HG03565 (cell line): Measurements from ENCODE around the gene NCKAP5L.

Experiments
- ATAC-seq: cut with Tn5 transposase; IDR thresholded peaks from one replicate; pipeline ENCODE4 v1.9.1; 2021; ENCODE audit warnings: mild to moderate bottlenecking, moderate library complexity; ENCODE audit not compliant: unreplicated experiment

Gene NCKAP5L

DNA sequence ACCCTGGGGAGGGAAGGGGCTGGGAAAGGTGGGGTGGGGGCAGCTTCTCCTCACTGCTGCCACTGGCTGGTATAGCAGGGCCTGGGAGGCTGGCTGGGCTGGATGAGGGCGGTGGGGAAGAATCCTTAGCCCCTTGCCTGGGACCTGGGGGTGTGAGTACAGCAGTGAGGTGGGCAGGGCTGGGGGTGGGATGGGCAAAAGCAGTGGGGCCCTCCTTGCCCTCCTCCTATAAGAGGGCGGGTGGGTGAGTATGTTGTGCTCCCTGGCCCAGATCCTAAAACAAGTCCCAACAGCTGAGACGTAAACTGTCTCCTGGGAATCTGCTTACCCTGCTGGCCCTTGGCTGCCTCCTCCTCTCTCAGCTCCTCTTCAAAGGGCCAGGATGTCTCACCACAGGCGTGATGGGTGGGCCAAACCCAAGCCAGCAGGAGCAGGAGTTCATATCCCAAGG, 2.2 kb downstream of the NCKAP5L start:
- ATAC-seq = no peak

DNA sequence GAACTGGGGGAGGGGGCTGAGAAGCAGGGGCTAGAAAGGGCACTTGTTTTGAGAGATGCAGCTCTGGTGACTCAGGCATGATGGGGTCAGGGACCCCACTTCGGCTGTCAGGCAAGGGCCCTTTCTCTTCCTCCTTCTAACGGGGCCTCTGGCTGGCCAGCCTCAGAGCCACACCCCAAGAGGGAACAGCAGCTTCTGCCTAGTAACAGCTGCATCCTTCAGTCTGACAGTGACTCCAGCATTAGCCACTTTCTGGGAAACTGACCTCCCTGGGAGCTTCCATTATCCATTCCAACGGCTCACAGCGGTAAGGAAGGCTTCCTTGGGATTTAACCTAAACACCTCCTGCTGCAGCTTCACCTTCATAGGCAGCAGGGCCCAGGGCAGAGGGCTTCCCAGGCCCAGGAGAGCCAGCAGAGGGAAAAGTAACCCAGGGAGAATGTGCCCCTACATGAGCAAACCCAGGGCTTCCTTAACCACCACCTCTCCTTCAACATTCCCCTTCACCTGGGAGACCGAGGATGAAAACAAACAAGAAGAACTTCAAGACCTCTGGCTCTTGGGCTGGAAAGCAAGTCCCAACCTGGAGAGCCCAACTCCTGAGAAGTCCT, 2.7 kb downstream of the NCKAP5L start:
- ATAC-seq = no peak

DNA sequence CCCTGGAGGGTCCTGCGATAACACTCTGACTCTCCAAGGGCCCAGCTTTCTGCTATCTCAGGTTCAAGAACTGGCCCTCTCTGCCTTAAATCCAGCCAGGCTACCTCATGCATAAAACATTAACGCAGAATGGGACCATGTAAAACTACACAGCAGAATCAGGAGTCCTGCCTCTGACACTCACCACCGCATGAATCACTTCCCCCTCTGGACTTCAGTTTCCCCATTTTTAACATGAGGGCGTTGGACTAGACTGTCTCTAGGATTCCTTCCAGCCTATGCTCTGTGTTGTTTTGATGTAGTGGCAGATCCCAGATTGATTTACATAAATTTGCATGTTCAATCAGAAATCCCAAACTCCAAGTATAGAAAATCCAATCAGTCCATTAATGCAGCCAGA, 3.3 kb downstream of the NCKAP5L start:
- no peak for ATAC-seq

DNA sequence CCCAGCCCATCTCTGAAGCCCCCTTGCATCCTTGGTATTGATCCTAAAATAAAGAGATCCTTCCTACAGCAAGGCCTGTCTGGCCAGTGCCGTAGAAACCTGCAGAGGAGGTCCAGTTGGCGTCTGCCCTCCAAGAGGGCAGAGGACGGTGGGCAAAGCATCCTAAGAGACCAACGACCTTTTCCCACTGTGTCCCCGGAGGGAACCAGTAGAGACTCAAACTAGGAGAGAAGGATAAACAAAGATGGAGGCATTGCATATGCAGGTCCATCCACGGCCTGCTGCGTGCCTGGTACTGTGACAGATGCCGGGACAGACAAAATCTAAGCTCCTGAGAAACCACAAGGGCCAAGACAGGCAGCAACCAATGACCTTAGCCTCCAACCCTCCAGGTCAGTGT, 3.8 kb downstream of the NCKAP5L start:
- ATAC-seq = no peak

DNA sequence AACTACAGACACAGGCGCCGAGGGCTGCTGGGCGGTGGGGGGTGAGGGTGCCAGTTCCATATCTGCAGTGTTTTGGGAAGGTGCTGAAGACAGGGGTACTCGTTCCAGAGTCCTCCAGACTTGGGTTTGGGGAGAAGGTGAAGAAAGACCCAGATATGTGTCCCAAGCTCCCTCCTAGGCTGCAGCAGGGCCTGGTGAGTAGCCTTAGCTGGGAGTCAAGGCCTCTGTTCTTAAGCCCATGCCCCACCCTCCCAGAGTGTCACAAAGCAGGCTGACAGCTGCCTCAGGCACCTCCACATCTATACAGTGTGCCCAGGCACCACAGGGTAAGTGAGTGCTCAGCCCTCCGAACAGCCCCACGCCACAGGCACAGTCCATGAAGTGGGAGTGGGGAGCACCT, 4.3 kb downstream of the NCKAP5L start:
- no peak for ATAC-seq

DNA sequence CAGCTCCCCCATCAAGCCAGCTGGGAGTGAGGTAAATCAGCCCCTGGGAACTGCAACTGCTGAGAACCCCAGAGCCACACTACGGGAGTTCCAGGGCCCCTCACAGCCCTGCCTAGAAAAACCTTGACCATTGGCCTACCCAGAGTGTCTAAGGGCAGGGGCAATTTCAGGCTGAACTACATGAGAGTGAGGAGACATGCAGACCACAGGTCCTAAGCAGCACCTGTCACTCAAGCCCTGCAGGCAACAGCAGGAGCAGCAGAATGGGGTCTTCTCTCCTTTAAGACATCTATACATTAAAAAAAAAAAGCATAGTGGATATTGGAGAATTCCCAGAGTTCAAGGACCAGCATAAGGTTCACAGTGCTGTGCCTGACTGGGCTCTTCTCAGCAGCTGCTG, 4.9 kb downstream of the NCKAP5L start:
- no peak for ATAC-seq

DNA sequence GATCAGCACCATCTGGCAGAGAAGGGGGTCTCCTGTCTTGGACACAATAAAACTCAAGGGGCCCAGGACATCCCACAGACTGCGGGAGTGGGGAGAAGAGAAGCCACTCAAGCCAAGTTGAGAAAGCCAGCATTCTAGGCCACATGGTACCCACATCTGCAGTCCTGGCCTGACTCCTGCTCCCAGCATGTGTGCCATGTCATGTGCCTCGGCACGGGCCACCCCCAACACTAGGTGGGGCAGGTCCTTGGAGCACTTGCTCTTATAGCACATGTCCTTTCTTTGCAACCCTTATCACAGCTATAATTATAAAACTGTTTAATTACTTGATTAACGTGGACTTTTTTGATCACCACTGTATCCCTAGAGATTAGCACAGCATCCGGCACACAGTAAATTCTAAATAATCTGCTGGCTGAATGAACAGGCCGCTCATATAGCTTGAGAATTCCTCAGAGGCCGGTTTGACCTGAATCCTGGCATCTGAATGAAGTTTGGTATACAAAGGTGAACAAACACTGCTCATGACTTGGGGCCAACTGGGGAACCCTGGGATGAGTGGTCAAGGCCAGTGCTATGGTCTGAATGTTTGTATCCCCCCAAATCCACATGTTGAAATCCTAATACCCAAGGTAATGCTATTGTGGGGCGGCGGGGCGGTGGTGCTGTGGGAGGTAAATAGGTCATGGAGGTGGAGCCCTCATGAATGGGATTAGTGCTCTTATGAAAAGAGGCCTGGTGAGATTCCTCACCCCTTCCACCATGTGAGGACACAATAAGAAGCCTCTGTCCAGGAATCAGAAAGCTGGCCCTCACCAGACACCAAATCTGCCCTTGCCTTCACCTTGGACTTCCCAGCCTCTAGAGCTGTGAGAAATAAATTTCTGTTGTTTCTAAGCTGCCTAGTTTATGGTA, 6.6 kb downstream of the NCKAP5L start:
- no peak for ATAC-seq

DNA sequence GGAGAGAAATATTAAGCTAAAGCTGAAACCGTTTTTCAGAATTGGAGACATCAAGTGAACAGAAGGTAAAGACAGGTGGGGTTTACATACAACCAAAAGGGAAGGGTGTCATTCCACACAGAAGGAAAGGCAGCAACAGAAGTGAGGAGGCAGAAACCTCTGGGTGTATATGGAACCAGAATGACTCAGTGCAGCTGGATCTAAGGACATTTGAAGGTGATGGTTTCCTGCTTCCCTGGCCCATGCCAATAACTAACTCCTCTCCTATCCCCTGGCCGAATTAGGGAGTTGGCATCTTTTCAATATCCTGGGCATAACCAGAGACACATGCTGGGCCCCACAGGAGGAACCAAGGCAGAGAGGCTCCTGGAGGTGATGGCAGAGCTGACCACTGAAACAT, 8.4 kb downstream of the NCKAP5L start:
- no peak for ATAC-seq

DNA sequence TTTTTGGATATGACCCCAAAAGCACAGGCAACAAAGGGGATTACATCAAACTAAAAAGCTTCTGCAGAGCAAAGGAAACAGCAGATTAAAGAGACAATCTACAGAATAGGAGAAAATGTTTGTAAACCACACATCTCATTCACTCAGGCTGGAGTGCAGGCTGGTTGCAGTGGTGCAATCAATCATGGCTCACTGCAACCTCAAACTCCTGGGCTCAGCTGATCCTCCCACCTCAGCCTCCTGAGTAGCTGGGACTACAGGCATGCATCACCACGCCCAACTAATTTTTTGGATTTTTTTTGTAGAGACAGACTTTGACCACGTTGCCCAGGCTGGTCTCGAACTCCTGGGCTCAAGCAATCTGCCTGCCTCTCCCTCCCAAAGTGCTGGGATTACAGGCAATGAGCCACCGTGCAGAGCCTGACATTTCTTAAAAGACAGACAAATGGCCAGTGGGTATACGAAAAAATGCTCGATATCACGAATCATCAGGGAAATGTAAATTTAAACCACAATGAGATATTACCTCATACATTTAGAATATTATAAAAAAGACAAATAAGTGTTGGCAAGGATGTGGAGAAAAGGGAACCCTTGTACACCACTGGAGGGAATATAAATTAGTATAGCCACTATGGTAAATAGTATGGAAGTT, 9.8 kb downstream of the NCKAP5L start:
- ATAC-seq = no peak

DNA sequence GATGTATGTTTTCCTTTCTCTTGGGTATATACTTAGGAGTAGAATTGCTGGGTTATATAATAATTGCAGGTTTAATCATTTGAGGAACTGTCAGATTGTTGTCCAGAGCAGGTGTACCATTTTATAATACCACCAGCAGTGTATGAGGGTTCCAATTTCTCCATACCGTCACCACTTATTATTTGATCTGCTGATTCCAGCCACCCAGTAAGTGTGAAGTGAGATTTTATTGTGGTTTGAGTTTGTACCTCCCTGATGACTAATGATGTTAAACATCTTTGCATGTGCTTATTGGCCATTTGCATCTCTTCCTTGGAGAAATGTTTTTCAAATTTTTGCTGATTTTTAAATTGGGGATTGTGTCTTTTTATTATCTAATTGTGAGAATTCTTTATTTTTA, 15.1 kb downstream of the NCKAP5L start:
- no peak for ATAC-seq

DNA sequence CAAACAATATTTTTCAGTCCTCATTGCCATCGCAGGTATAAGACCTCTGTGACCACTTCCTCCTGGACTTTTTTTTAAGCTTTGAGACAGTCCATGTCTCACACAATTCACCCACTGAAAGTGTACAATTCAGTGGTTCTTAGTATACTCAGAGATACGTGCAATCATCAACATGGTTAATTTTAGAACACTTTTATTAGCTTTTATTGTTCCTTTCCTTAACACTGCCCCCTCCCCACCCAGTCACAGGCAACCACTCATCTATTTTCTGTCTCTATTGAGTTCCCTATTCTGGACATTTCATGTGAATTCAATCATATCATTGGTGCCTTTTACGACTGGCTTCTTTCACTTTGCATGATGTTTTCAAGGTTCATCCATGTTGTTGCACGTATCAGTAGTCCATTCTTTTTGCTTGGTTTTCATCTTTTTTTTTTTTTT, 16.2 kb downstream of the NCKAP5L start:
- ATAC-seq = no peak

DNA sequence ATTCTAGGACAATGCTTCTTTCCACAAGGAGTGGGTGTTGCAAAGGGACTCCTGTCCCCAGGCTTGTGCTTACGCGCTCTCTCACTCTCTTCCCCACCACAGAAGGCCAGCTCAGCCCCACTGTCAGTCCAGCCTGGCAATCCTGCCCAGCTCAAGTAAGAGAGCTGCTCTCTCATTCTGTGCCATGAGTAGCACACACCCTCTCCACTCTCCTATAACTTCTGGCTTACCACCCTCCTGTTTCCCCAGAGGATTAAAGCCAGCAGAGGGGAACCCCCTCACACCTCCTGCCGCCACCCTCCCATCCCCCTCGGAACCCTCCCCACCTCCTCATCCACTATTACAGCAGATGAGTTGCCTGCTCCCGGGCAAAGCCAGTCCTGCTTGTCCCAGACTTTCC, 17.1 kb downstream of the NCKAP5L start:
- no peak for ATAC-seq

DNA sequence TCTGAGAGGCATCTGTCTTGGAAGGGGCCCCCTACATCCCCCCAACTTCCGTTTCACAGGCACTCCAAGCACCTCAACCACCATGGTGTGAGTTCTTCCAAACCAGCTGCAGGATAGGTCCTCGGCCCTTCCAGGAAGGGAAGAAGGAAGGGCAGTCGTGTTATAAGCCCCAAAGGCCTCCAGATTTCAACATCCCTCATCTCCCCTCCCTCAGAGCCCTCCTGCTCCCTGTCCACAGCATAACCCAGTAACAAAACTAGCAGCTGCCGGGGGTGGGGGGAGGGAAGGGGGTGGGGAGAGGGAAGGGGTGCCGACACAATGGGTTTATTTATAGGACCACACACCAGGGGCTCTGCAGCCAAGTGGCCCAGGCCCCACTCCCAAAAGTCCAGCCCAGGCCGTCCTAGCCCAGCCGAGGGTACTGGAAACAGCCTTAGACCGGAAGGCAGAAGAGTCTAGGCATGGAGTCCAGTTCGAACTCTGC, 18.3 kb downstream of the NCKAP5L start:
- no peak for ATAC-seq

DNA sequence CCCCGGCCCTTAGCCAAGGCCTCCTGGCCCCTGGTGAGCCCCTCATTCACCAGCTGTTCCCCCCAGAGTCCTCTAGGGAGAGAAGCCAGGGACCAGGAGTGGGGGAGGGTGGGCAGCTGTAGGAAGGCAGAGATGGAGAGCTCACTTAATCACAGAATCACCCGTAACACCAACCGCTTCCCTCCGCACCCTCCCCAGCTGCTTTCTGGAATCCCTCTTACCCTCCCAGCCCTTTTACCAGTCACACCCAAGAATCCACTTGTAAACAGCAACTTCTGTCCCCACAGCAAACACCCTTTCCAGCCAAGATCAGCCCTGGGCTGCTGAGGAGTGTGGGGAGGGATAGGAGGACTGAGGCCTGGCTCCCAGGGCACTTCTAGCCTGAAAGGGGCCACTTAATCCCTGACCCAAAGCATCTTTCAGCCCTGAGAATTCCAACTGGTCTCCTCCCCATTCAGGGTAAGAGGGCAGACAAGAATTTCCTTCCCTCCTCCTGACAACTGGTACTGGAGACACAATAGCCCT, 18.8 kb downstream of the NCKAP5L start:
- ATAC-seq = no peak

DNA sequence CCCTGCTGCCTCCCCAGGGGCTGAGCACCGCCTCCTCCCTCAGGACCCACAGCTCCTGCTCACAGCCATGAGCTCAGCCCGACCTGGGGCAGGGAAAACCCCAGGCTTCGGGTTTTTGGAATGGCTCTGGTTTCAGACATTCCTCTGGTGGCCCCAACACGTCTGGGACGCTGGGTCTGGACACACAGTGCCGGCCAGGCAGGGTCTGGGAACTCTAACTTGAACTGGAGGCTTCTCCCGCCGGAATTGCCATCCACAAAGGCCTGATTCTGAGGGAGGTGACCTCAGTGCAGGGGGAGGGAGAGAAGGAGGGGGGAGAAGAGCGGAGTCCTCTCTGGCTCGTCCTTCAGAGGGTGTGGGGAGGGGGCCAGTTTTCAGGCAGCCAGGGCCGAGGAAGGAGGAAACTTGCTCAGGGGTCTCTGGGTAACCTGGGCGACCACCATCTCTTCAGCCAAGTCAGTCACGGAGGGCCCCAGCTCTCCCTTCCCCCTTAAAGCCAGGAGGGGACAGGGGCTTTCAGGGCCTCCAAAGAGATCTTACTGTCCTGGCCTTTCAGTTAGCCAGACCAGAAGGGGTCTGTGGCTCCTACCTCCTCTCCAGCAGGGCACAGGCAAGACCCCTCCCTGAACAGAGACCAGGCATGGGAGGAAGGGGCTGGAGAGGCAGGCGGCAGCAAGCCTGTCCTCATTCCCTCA, 19.4 kb downstream of the NCKAP5L start:
- no peak for ATAC-seq

DNA sequence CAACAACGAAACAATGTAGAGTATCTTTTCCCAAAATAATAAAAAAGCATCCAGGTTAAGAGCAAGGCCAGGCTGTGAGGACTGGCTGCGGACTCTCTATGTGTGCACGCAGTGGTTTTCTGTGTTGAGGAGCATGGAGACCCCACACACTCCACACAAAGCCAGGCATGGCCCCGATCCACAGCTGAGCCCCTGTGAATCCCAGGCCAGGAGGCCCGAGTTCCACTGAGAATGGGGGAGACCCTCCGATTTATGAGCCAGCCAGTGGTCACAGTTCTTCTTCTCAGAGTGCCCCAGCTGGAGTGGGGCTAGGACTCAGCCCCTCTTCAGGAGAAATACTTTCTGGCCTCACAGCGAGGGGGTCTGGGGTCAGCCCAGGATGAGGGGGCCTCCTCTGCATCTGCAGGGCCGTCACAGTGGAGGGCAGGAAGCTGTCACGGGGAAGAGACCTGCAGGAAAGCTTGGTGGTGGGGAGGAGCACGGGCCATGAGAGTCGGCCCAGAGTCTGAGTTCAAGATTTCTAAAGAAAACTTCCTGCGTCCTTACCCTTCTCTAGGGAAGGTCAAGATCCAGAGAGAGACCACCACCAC, 20.1 kb downstream of the NCKAP5L start:
- no peak for ATAC-seq

DNA sequence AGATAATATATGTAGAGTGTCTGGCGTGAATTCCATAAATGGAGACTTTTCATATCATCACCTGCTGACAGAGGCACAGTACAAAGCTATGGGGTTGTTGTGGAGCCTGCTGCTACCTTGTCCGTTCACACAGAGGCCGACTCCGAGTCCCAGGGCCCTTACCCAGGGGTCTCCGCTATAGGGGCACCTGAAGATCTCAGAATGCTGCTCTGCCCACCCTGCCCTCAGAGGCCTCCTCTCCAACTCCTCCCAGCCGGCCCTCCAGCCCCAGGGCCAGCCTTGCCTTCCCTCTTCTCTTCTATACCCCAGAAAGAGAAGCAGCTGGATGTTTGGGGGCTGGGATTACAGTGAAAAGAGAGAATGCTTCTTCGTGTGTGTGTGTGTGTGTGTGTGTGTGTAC, 21.3 kb downstream of the NCKAP5L start:
- no peak for ATAC-seq

DNA sequence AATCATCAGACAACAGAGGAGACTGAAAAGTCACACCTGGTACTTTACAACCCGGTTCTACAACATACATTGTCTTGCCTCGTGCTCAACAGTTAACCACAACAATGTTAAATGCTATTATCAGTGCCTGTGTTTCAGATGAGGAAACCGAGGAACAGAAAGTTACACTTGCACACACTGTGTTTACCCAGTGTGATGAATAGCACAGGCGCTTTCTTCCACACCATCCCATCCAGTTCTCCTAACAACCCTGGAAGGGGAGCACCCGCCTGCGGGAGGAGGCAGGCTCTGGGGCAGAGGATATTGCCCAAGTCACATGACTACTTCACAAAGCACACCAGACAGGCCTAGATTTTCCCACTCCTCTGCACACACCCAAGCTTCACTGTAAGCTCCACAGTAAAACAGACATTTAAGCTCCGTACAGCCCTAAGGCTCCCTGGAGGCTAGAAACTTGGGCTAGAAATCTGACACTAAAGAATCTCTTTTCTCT, 21.8 kb downstream of the NCKAP5L start:
- no peak for ATAC-seq

DNA sequence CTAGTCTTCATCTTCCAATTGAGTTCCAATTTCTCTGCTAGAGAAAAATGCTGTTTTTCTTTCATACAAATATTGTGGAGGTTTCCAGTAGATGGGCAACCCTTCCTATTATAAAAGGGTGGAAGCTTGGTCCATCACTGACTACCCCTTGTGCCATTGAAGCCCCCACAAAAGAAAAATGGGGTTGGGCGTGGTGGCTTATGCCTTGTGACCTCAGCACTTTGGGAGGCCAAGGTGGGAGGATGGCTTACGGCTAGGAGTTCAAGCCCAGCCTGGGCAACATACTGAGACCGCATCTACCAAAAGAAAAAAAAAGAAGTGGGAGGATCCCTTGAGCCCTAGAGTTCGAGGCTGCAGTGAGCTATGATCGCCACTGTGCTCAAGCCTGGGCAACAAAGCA, 22.8 kb downstream of the NCKAP5L start:
- no peak for ATAC-seq

DNA sequence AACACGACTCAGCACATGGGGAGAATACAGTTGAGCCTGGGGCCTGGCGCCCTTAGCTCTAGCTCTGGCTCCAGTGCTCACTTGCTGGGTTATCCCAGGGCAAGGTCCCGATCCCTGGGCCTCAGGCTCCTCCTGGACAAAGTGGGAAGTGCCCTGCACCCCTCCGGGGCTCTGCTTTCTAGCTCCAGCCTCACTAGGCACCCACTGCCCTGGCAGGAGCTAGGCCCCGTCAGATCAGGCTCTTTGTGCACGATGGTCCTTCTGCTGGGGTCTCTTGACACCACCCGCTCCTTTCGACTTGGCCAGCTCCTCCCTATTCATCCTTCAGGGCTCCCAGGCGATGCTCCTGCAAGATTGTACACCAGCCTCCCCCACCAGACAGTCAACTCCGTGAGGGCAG, 23.4 kb downstream of the NCKAP5L start:
- ATAC-seq = no peak
